COLO829 (cell line): Measurements from ENCODE around the gene MCM9.

Source experiments
- DNase-seq: peaks from one replicate; pipeline ENCODE4 v3.0.0; 2012; ENCODE audit warnings: low spot score

MCM9 gene

DNA sequence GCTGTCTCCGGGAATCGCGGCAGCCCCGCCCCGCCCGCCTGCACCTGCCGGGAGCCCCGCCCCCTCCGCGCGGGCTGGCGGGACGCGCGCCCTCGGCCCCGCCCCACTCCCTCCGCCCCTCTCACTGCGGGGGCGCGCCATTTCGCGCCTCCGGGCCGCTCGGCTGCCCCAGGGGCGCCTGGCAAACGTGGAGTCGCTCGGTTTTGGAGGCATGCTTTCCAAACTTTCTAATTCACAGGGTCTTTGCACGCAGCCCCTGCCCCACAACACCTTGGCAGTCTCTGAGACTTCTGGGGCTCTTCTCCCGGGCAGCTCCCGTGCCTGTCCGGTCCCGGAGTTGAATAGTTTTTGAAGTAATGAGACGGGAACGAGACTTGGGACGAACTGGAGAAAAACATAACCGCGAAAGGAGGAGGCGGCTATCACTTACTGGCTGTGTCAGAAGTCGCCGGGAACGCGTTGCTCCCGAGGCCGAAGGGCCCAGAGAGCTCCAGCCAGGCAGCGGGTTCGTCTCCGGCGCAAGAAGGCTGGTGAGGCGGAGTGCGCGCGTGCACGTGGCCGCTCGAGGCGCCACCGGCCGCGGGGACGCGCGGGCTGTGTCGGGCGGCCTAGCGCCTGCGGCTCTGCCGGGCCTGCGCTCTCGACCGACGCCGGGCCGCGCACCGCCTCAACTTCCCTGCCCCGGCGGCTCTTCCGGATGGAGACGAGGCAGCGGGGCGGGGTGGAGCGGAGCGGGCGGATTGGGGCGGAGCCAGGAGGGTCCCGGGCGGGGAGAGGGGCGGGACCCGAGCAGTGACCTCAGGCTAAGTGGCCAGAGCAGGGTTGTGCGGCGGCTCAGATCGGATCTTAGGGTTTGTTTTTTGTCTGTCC, at the start of gene MCM9:
MCM9 (minus strand) TSS at position 699 of the 870 bp plus-strand sequence. CDS start 3,436 bp downstream, outside the sequence.
- peak; percentile 75 for DNase-seq

GRCh38 chr6:118984342-118984741, 49.4 kb upstream of the MCM9 start:
- DNase-seq, result no peak

DNA sequence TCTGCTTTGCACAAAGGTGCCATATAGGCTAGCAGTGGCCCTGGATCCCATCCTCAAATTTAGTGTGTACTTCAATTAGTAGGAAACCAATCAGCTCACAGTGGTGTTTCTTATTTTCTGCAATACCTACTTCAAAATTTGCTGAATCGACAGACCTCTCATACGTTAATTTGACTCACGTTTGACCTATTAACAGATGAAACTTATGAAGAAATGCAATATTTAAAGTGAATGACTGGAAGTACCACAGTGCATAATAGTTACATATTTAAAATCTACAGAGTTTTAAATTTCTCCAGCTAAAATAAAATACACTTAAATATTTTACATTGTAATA, 47.6 kb upstream of the MCM9 start:
- no peak for DNase-seq

DNA sequence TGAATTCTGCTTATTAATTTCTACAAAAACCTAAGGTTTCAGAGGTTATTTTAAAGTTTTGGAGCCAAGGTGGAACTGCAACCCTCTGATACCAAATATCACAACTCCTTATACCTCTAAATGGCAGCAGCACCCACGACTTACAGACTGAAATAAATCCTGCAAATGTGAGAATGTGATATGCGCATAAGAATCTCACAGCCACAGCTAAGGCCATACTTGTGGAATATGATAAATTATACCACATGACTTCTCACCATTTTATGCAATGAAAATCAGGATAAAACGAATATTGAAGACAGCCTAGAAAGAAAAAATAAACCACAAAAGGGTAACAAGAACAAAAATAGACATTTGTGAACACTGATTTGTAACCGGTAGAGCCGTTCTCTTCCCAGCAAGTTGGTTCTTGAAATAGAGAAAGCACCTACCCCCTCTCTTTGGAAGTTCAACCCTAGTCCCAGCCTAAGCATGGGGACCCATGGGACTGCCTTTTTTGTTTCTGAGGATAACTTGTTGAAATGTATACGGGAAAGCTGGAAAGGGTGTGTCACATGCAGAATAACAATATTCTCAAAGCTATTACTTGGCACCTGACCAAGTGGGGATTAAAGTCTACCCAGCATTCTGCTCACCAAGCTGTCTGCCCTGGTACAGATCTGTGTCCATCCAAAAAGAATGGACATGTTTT, 47.1 kb upstream of the MCM9 start:
- no peak for DNase-seq

DNA sequence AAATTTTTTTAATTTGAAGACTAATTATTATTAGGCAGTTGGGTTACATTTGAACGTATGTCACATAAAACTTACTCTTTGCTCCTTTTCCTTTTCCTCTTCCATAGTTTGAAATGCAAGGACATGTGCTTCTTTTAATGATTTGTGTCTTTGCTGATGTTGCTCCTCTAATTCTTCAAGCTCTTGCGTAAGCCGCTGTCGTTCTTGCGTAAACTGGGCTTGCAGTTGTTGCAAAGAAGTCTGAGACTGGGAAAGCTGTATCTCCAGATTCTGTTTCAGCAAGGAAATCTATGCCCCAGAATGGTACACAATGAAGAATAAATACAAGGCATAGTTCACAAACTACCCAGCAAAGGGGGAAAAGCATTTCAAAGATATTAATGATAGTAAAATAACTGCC, 45.1 kb upstream of the MCM9 start:
- no peak for DNase-seq

- DNase-seq, result no peak
Observed at GRCh38 chr6:118974790-118975189, 39.8 kb upstream of the MCM9 start.

DNA sequence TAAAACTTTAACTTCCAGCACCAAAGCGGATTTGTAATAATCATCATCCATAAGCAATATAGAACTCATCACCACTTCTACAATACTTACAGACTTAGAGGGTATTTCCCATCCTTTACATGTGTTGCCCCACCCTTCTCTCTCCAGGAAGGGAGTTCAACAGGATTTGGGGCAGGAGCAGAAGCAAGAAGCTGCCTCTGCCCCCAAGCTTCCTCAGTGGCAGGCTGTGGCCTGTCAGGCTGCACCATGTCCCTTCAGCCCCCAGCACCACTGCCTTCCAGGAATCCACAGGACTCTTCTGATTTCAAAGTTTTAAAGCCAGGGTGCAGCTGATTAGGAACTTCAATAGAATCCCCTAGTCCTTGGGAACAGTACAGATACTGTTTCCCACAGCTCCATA, 36.7 kb upstream of the MCM9 start:
- no peak for DNase-seq

DNA sequence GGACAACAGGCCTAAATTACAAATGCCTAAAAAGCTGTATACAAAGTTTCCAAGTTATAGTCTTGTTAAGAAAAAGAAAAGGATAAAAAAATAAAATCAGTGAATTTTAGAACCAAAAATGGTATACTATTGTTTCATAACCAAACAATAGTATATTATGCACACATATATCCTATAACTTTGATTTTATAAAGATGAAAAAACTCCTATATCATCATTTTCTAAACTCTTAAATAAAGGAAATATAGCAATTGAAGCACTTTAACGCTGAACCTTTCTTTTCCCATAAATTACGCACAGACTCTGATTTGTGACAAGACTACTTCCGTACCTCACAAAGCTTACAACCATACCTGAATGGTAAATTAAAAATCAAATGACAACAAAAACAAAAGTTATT, 35.9 kb upstream of the MCM9 start:
- no peak for DNase-seq

DNA sequence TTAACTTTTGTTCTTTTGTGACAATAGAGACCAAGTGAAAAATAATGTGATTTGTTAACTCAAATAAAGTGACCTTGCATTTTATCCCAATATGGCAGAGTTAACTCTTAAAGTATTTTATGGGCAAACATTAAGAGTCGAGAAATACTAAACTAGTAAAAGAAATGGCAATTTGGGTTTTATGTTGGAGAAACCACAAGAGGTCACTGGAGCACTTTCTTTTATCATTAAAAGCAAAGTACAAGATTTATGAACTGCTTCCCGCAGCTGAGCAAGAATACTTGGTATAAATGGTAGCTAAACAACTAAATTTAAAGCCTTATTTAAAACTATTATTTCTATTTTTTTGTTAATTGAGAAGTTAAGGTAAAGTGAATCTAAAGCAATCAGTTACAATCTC, 33.5 kb upstream of the MCM9 start:
- peak; percentile 6 for DNase-seq

- DNase-seq, result no peak
Observed at GRCh38 chr6:118967239-118967638, 32.3 kb upstream of the MCM9 start.

DNA sequence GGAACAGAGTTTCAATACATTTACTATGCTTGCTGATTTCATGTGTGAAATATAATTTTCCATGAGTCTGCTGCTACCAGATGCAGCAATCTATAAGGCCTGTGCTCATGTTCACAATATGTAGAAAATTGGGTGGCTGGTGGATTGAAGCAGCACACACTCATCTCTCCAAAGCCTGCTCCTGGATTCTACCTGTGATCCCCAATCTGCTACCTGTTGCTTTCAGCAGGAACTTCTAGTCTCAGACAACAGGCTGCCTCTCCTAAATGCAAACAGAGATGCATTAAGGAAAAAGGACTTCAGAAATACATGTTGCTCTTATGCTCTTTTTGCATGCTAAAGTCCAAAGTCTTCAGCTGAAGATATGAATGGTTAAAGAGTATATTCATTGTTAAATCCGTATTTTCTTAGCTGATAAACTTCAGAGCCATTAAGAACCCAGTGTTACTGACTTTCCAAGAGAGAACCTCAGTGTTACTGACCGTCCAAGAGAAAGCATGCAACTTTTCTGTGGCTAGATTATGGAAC, 30.9 kb upstream of the MCM9 start:
- no peak for DNase-seq

DNA sequence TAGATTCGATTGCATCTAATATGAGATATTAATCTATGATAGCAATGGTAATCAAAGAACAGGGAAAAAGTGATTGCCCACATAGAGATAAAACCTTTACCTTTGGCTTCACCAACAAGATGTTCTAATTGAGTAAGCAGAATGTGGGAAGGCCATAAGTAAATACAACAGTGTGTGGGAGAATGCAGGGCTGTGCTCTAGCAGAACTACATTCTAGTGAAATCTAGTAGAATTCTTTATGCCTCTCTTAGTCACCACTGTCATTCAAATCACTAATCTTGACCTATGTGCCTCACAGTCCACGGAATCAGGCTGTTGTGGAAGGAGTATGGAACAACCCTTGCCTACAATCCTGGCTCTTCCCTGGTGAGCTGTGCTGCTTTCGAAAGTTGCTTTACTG, 30.4 kb upstream of the MCM9 start:
- DNase-seq, result no peak

- peak; percentile 3 for DNase-seq
Observed at GRCh38 chr6:118963003-118963402, 28.0 kb upstream of the MCM9 start.

- DNase-seq, result no peak
Observed at GRCh38 chr6:118959903-118960302, 24.9 kb upstream of the MCM9 start.

DNA sequence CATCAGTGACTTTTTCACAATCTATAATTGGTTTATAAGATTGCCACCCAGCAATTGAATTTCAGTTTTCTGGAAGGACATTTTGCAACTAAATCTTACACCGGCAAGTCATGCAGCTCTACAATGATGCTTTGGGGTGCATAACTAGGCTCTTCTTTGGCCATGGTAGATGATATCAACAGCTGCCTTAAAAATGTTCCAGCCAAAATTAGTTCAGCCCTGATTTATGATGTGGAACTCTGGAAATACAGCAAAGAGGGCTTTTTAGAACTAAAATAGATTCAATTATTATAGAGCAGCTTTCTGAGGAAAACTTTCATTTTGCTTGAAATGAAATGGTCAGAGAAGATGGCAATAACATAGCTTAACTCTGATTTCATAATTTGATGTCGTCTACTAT, 18.4 kb upstream of the MCM9 start:
- no peak for DNase-seq

- no peak for DNase-seq
Observed at GRCh38 chr6:118952683-118953082, 17.7 kb upstream of the MCM9 start.

GRCh38 chr6:118945217-118945616, 10.3 kb upstream of the MCM9 start:
- DNase-seq, result no peak

- DNase-seq, result no peak
Observed at GRCh38 chr6:118940770-118941169, 5.8 kb upstream of the MCM9 start.

- DNase-seq, result no peak
Observed at GRCh38 chr6:118939683-118940082, 4.7 kb upstream of the MCM9 start.

GRCh38 chr6:118935978-118936703, 1.2 kb upstream of the MCM9 start:
- no peak for DNase-seq

DNA sequence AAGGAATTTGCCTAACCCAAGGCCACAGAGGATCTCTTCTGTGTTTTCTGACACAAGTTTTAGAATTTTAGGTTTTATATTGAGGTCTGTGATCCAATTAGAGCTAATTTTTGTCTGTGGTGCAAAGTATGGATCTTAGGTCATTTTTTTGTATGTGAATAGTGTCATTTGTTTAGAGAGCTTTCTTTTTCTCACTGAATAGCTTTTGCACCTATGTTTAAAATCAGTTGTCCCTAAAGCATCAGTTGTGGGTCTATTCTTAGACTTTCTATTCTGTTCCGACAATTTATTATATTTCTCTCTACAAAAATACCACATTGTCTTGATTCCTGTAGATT, 341 bp upstream of the MCM9 start:
- no peak for DNase-seq

- no peak for DNase-seq
Observed at GRCh38 chr6:118933855-118934460, 1.0 kb downstream of the MCM9 start.
